H1 (cell line): Measurements from ENCODE around the gene CELA2A.

ENCODE experiments used
- EGR1 ChIP-seq: IDR thresholded peaks from 2 replicates; pipeline ENCODE4 v1.6.1; 2011; ENCODE audit warnings: low read depth, low read length, borderline replicate concordance
- MAFK ChIP-seq: IDR thresholded peaks from 2 replicates; pipeline ENCODE4 v1.6.1; 2012; ENCODE audit warnings: low read depth, mild to moderate bottlenecking, improper control_type of control experiment, low read length
- SIRT6 ChIP-seq: IDR thresholded peaks from one replicate; pipeline ENCODE4 v1.7.1; 2012; ENCODE audit warnings: low read length, inconsistent platforms
- TF ChIP-seq, protein P1 (sequence below), 3 experiments: IDR thresholded peaks; 1 replicate in 2 of 3; 2 replicates in 1 of 3; pipeline versions ENCODE4 v1.5.1 to v1.6.1; 2011; ENCODE audit warnings: low read length in 3 of 3, mild to moderate bottlenecking in 3 of 3, inconsistent platforms in 2 of 3, low read depth in 1 of 3, moderate library complexity in 1 of 3; ENCODE audit not compliant: insufficient read depth in 1 of 3; ENCODE audit errors: control extremely low read depth in 1 of 3
- TF ChIP-seq, protein P2 (sequence below): IDR thresholded peaks from 2 replicates; pipeline ENCODE4 v1.6.1; 2011; ENCODE audit warnings: low read length, improper control_type of control experiment

GRCh38 chr1:15410223-15410883 lies 46.2 kb upstream of the CELA2A start:
- TF ChIP-seq SIRT6 (no peak), MAFK (no peak), EGR1 (no peak)
- TF ChIP-seq, protein P1, sequence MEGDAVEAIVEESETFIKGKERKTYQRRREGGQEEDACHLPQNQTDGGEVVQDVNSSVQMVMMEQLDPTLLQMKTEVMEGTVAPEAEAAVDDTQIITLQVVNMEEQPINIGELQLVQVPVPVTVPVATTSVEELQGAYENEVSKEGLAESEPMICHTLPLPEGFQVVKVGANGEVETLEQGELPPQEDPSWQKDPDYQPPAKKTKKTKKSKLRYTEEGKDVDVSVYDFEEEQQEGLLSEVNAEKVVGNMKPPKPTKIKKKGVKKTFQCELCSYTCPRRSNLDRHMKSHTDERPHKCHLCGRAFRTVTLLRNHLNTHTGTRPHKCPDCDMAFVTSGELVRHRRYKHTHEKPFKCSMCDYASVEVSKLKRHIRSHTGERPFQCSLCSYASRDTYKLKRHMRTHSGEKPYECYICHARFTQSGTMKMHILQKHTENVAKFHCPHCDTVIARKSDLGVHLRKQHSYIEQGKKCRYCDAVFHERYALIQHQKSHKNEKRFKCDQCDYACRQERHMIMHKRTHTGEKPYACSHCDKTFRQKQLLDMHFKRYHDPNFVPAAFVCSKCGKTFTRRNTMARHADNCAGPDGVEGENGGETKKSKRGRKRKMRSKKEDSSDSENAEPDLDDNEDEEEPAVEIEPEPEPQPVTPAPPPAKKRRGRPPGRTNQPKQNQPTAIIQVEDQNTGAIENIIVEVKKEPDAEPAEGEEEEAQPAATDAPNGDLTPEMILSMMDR (IDR thresholded peaks at IDR 0.05; ENCODE audit: control extremely low read depth in 1 of 3, insufficient read depth in 1 of 3, low read depth in 1 of 3, low read length in 3 of 3), result no peak
- TF ChIP-seq, protein P2, sequence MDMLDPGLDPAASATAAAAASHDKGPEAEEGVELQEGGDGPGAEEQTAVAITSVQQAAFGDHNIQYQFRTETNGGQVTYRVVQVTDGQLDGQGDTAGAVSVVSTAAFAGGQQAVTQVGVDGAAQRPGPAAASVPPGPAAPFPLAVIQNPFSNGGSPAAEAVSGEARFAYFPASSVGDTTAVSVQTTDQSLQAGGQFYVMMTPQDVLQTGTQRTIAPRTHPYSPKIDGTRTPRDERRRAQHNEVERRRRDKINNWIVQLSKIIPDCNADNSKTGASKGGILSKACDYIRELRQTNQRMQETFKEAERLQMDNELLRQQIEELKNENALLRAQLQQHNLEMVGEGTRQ, result no peak
